ENCODE measurements around the gene RNASEH2C.
A peak's percentile ranks its signal among the peaks of the same experiment; 100 is the strongest.
"Not testable (repeated sequence)": the region's sequence is repeated elsewhere in the genome, so short reads cannot be mapped to it uniquely, and the experiment has no call there.

- peak; percentile 85 for TF ChIP-seq CTCF (conservative IDR thresholded peaks at IDR 0.05)
- not testable (repeated sequence) for TF ChIP-seq ZFX (IDR thresholded peaks at IDR 0.05)
These were observed 14.3 kb downstream of the RNASEH2C start for GRCh38 chr11:65706303-65706763.

All from C4-2B (cell line).